Measurements from ENCODE around the gene BCCIP.
A peak's percentile ranks its signal among the peaks of the same experiment; 100 is the strongest.

The BCCIP gene

DNA sequence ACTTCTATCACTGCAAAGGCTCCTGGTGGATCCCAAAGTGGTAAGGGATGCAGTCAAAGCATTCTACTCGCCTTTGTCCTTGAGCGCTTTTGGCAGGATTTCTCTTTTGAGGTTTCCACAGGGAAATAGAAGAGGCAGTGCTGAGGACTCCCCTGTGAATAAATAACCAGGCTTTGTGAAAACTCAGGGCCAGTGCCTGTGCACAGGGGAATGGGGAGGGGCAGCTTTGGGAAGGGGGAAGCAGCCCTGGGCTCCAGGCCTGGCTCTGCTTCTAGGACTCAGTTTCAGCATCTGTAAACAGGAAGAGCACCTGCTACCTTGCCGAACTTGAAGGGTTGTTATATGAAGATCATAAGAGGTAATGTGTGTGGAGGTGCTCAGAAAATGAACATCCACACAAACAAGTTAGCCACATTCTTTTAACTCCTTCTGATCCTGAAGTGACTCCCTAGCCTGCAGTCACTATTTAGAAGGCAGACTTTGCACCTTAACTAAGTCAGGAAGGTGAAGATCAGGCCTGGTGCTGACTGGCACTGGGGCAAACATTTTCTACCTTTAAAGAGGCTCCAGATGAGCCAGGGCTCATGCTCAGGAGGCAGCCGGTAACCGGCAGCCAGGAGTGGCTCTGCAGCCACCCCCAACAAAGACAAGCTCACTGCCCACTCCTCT lies 25.2 kb upstream of the BCCIP start:
- no peak for DNase-seq (ENCODE audit: low read depth)

DNA sequence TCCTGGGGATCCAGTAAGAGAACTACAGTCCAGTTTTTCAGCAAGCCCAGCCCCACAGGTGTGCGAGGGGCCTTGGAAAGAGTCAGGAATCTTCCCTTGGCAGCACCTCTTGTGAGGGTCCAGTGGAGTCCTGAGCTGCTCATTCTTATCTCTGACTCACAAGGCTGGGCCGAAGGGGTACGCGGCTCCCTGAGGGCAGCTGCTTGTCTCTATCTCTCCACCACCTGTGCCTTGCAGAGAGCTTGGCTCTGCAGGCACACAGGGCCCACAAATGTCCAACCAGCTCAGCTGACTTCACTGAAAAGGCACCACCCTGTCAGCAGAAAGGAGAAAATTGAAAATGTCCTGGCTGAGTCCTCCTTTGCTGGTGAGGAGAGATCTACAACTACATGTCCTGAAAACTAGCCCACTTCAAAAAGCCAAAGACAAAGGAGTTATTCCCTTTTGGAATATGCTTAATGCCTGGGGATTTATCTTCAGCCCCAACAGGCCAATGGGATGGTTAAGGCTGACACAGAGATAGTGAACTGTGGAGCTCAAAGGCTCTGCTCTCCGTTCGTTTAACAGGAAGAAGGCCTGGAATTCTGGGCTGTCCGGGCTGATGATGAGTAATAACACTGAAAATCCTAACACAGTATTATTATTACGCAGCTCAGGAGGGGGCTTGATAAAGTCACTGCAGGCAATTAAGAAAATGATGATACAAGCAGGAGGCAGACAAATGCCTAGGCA lies 23.7 kb upstream of the BCCIP start:
- DNase-seq (ENCODE audit: low read depth) = no peak

DNA sequence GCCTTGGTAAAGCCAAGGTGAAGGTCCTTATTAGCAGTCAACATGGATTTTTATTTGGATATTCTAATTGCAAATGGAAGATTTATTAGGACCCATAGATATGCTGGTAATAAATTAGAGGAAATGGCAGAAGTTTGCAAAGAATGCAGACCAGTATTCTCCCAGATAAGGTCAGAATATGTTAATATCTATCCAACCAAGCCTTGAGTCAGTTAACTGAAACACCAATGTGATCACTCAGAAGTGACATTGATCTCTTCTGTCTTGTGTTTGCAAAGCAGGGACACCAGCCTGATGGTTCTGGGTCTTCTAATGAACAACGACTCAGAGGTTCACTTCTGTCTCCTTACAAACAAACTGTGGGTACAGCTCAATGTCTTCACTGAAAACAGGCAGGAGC lies 21.8 kb upstream of the BCCIP start:
- DNase-seq (ENCODE audit: low read depth) = no peak

DNA sequence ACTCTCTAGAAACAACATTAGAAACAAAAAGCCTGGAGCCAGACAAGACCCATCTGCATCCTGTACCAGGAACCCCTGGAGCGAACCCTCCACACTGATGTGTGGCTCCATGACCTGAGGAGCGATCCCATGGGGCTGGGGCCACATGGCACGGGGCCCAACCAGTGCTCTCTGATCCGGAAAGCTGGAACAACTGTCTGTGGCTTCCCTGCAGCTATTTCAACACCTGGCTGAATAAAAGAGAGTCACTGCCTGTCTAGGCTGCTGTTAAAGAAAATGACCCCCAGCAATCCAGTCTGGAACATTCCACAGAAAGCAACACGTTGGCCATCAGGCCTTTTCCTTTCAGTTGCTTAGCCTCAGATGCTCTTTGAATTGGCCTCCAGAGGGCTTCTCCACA lies 21.2 kb upstream of the BCCIP start:
- DNase-seq (ENCODE audit: low read depth) = no peak

DNA sequence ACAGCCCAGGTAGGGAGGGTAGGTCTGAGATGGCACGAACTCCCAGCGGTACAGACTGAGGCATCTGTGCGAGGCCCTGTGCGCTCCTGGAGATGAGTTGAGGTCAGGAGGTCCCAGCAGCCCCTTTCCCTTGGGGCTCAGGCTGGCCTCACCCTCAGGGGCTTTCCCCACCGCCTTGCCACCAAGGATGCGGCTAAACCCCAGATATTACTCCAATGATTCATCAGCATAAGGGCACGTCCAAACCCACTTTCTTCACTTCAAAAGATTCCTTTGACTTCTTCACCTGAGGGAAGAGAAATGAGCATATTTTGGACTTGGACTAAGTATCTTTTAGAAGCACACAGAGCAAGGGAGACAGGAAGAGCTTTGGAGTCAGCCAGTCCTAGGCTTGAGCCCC lies 20.6 kb upstream of the BCCIP start:
- DNase-seq (ENCODE audit: low read depth) = no peak

DNA sequence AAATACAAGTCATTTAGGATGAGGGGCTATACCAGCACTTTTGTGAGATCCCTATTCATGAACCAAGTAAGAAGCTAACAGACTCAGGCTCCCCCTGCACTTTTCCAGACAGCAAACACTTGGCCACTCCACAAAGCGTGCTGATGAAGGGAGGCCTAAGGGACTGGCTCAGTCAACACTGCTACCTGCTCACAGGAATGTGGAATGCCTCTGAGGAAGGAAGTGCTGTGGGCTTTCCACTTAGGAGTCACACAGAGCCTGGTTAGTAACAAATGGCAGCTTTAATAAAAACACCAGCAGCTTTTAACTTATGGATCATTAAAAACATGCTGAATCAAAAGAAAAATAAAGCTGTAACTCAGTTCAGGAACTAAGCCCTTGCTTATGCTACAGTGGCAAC lies 15.3 kb upstream of the BCCIP start:
- no peak for DNase-seq (ENCODE audit: low read depth)

DNA sequence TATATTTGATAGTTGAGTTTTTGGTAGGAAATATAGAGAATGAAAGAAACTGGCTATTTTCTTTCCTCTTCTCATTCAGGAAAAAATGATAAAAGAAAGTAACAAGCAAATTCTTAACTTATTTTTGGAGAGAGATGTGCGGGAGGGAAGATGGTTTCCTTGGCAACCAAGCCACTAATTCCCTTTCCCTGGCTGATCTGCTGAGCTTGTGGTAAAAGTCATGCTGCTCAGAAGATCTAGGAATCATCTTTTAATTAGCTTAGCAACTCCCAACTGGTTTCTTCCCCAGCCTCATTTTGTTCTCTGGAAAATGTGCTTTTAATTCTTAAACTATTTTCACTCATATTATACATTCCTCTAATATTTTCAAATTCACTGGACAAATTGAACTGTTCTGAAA lies 12.1 kb upstream of the BCCIP start:
- DNase-seq (ENCODE audit: low read depth) = peak; percentile 55

DNA sequence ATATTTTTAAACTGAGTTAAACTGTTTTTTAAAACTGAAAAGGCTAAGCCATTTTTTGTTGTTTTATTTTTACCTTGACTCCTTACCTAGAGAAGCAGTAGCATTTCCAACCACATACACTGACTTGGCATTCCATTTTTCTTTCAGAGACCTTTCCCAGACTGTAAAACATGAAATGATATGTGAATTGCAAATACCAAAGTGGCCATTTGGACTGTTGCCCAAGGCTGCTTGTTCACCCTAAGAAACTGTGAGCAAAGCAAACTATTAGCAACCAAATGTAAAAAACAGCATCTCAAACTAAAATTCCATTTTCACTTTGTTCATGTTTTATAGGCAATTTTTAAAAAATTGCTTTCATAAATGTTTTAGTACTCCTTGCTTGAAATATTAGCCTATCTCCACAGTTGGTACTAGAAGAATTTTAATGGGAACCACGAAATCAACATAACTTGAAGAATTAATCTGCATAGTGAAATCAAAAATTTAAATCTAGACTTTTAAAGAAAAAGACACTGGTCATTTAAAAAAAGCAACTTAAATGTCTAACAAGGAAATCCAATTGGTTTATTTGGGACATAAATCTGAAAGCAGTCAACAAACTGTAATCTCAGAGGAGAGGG lies 11.1 kb upstream of the BCCIP start:
- peak; percentile 73 for DNase-seq (ENCODE audit: low read depth)

DNA sequence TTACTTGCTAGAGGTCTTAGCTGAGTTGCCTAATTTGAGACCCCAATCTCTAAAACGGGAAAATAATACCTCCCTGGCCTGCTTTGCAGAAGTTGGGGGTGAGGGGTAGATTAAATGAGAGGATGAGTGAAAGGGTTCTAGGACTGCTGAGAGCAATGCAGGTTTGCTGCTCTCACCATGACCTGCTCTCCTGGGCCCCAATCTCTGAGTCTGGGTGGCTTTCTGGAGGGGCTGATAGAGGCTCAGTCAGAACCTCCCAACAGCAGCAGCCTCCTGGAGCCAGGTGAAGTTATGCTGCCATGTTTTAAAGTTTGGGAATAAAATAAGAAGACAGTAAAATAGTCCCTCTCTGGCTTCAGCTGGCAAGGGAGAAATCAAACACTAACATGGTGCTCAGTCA lies 7.6 kb upstream of the BCCIP start:
- DNase-seq (ENCODE audit: low read depth) = no peak

DNA sequence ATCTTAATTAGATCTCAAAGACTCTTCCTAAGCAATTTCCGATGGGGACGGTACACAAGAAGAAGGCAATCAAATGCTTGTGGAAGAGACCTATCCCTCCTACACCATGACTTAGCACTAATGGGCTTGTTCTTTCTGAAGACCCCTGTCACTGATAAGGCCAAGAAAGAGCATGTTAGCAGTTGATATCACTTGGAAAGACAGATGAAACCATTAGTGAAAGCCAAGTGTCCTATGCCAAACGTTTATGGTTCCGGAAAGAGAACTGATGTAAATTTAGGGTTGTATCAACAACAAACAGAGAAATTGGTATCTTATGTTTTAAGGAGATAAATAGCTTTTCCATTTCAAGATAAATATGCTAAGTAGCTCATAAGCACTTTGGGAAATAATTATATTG lies 6.8 kb upstream of the BCCIP start:
- no peak for DNase-seq (ENCODE audit: low read depth)

DNA sequence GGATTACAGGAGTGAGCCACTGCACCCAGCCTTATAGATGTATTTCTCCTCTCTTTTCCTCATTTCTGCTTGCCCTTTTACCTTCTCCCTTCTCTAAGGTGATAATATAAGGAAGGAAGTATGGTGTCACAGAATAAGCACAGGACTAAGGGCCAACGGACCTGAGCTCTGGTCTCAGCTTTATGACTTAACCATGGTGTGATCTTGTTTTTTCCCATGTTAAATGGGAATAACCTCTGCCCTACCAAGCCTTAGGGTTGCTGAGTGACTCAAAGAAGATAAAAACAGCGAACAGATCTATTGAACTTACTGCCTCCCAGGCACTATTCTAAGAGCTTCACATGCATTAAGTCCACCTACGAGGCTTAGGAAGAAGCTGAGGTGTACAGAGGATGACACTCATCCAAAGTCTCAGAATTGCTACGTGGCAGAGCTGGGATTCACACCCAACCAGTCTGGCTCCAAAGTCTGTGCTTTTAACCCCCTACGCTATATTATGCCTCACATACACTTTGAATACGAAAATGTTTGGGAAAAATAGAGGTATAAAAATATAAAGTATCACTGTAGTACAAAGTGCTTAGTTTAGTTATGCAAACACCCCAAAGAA lies 5.9 kb upstream of the BCCIP start:
- DNase-seq (ENCODE audit: low read depth) = no peak

DNA sequence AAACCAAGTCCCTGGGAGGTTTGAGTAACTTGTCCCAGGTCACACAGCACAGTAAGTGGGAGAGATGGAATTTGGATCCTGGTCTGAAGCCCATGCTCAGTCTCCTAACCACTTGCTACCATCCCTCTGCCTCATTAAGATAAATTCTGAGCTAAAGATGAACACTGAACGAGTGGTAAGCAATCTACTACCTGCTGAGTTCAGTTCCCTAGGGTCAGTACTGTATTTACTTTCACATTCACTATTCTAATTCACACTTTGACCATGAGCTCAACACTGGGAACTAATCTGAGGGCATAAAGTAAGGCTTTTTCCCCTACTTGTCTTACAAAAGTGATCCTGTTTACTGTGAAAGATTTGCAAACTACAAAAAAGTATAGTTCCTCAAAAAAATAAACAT lies 2.6 kb upstream of the BCCIP start:
- DNase-seq (ENCODE audit: low read depth) = no peak

DNA sequence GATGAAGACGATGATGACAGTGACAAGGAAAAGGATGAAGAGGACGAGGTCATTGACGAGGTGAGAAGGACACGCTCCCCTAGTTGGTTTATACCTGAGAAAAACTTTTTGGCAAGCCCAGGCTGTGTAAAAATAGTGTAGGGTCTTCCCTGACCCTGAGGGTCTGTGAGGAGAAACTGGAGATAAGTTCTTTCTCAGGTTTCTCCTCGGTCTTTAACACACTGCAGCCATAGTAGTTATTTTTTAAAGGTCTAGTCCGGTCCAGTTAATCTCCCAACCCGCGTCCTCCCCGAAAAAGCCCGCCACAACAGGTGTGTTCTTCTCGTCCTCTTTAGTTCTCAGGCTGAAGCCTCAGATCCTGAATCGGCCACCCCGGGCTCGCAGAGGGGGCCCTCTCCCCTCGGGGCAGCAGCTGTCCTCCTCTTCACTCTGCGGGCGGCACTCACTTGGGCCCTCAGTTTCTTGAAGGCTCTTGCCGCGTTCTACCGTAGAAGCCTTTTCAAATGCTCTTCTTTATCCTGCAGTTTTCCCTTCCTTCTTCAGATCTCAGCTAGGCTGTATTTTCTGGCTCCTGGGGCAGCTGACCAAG lies 411 bp downstream of the BCCIP start:
- peak; percentile 21 for DNase-seq (ENCODE audit: low read depth)

DNA sequence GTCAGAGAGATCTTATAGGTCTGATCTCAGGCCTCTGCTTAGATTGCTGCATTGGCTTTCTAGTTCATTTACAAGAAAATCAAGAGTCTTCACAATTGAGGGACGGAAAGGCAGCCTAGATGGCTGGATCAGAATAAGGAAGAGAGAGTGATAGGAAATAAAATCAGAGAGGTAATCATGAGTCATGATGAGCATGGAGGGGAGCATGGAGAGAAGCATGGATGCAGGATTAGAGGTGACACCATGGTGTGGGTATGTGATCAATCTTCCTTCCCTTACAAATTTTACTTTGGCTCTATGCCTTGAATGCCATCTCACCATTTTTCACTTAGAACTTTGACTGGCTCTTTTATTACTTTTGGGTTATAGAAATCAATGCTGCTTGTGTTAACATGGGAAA lies 1.4 kb downstream of the BCCIP start:
- DNase-seq (ENCODE audit: low read depth) = peak; percentile 44

DNA sequence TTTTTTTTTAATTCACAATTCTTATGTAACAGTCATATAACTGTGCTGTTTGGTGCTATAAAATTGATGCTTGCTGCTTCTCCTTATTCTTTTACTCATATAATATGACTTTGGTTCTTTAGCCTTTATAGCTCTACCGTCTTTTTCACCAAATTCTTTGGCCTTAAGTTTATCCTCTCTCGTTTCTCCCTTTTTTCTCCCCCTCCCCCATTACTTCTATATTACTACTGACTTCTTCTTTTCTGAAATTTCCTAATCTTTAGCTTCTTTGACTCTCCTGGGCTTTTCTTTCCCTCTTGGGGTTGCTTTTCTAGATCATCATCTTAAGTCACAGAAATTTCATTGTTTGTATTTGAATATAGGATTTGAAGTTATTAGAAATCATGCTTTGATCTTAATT lies 3.8 kb downstream of the BCCIP start:
- DNase-seq (ENCODE audit: low read depth) = no peak

DNA sequence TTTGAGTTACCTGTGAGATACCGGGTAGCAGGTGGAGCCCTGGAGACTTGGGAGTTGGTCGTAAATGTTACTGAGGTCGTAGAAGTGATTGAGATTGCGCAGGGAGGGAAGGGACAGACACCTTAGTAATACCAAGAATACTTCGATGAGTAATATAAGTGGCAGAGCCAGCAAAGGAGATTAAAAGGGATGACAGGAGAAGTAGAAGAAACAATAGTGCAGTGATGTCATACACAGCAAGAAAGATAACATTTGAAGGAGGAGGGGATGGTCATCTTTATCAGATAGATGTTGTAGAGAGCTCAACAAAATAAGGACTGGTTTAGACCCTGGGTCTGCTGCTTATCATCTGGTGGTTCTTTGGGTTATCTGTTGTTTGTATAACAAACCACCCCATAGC lies 5.0 kb downstream of the BCCIP start:
- DNase-seq (ENCODE audit: low read depth) = no peak

DNA sequence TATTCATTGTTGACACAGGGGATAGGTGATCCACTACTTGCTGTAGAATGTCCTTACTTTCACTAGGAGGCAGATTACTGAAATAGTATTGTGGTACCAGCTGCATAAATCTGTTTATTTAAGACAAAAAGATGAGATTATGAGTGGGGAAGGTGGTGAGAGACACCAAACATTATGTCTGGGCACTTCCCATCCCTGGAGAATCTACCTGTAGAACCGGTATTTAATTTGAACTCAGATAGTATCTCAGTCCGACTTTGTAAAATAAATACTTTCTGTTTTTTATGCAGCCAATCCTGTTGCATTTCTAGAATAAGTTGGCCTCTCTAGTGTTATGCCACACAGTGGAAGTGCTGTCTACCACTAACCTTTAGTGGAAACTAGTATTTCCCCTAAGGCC lies 13.4 kb downstream of the BCCIP start:
- DNase-seq (ENCODE audit: low read depth) = no peak

DNA sequence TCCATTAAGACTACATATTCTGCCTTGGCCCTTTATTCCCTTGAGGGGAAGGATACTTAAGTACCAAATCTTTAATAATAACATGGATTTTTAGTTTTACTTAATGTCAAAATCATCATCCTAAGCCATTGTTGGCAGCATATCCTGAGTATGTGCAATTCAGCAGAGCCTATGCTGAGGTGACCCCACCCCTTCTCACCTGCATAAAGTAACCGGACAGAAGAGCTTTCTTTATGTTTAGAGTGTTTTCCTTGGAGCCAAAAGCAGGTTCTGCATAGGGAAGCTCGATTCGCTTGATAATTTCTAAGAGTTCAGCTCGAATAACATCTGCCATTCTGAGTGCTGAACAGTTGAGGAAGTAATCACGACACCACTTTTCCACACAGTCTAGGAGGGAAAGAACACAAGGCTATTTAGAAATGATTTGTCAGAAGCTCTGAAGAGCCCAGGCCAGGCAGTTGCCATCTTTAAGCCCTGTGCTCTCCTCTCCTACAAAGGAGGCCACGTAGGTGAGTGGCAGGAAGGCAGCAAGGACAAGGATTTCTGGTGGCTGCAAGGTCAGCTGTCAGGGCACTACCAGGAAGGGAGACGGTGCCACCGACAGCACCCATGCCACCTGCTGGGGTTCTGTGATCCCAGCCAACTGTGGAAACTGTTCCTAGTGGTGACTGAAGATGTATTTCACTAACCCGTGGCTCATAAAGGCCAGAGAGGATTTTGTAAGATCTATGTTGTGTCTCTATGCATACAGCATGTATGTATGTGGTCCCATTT lies 15.6 kb downstream of the BCCIP start:
- DNase-seq (ENCODE audit: low read depth) = no peak

DNA sequence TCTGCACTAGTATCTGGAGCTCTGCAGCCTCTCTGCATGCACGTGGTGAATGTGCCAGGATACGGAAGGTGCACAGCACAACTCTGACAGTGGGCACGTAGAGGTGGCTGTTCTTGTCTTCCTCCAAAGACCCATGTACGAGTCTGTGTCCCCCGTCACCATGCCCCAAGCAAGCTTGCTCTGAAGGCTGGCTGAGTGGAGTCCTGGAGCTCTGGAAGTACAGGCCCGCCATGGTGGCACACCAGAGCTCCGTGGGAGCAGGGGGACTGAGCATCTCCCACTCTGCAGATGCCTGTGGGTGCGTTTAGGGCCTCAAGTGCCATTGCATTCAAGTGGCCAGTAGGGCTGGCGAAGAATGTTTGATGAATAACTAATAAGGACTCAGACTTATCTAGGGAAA lies 17.1 kb downstream of the BCCIP start:
- no peak for DNase-seq (ENCODE audit: low read depth)

DNA sequence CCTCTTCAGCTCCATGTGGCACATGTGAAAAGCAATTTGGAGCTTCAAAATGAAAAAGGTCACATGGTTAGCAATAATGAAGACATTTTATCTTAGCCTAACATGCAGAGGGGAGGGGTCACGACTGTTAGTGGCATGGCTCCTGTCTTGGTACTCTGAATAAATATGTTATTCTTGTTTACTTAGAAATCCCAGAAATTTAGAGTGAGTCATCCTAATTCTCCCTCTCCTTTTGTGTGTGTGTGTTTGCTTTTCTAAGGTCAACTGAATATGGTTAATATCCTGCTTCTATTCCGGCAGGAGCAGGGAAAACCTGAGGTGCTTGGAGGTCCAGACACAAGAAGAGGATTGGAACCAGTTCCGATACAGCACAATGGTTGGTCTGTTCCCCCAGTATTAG lies 17.6 kb downstream of the BCCIP start:
- peak; percentile 38 for DNase-seq (ENCODE audit: low read depth)

DNA sequence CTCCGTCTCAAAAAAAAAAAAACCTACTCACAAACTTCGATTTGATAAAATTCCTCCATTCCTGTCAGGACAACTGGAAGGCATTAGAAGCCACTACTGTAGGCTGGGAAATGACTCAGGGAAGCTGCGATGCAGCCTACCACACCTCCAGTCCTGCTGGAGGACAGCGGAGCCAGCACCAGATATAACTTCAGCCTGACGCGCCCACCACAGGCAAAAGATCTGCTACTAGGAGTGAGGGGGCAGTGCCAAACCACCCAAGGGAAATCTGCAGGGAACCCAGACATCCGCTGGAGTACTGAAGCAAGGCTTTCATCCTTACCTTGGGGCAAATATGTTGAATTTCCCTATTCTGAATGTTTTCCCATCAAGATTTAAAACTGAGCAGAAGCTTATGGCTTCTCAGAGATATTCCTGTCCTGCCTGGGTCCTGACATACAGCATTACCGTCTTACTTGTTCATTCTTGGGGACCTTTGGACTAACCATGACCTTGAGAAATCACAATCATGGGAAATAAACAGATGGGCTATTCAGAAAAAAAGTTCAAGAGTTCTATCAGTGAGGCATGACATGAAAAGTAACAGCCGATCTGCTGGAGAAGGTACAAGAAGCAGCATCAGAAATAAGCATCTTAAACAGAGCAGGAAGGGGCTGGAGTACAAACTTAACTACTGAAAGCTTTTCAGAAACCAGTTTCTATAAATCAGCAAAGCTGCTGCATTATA lies 20.4 kb downstream of the BCCIP start:
- DNase-seq (ENCODE audit: low read depth) = no peak

Measured in EH (cell line).